ENCODE results near the gene APOC1.
"Not testable (repeated sequence)": the region's sequence is repeated elsewhere in the genome, so short reads cannot be mapped to it uniquely, and the experiment has no call there.

The APOC1 gene

GRCh38 chr19:44914433-44915206 lies at the start of gene APOC1:
TSS of gene APOC1 (plus strand) at chr19:44914608. CDS start at chr19:44914892, 284 bp downstream.
- peak; percentile 66 to 75 for DNase-seq

- DNase-seq = no peak
These were observed 49.1 kb upstream of the APOC1 start for GRCh38 chr19:44865196-44865767.

GRCh38 chr19:44866664-44867063 lies 47.7 kb upstream of the APOC1 start:
- no peak for DNase-seq

GRCh38 chr19:44867578-44867977 lies 46.8 kb upstream of the APOC1 start:
- no peak for DNase-seq

- DNase-seq = no peak
These were observed 44.5 kb upstream of the APOC1 start for GRCh38 chr19:44869733-44870470.

- no peak for DNase-seq
These were observed 42.6 kb upstream of the APOC1 start for GRCh38 chr19:44871809-44872208.

- no peak for DNase-seq
These were observed 41.7 kb upstream of the APOC1 start for GRCh38 chr19:44872661-44873060.

- no peak for DNase-seq
These were observed 40.1 kb upstream of the APOC1 start for GRCh38 chr19:44874317-44874716.

- DNase-seq = no peak
These were observed 38.5 kb upstream of the APOC1 start for GRCh38 chr19:44875666-44876451.

- no peak for DNase-seq
These were observed 37.4 kb upstream of the APOC1 start for GRCh38 chr19:44876930-44877535.

GRCh38 chr19:44878120-44878865 lies 36.1 kb upstream of the APOC1 start:
- DNase-seq = no peak

GRCh38 chr19:44879309-44880065 lies 34.9 kb upstream of the APOC1 start:
- DNase-seq = no peak

GRCh38 chr19:44882063-44882462 lies 32.3 kb upstream of the APOC1 start:
- no peak for DNase-seq

- not testable (repeated sequence) for DNase-seq
These were observed 31.6 kb upstream of the APOC1 start for GRCh38 chr19:44882619-44883397.

- DNase-seq = no peak
These were observed 30.5 kb upstream of the APOC1 start for GRCh38 chr19:44883922-44884321.

- no peak for DNase-seq
These were observed 29.8 kb upstream of the APOC1 start for GRCh38 chr19:44884566-44884965.

- no peak for DNase-seq
These were observed 28.3 kb upstream of the APOC1 start for GRCh38 chr19:44886141-44886540.

GRCh38 chr19:44887648-44888047 lies 26.8 kb upstream of the APOC1 start:
- DNase-seq = no peak

- DNase-seq = not testable (repeated sequence)
These were observed 26.1 kb upstream of the APOC1 start for GRCh38 chr19:44888335-44888734.

- no peak for DNase-seq
These were observed 24.5 kb upstream of the APOC1 start for GRCh38 chr19:44889830-44890365.

Measured in stimulated activated CD4-positive, alpha-beta T cell treated with anti-CD3 and anti-CD28 coated beads, Interleukin-4, amount 100 ng/mL, for 4 hours (primary cell).